Left ventricle myocardium inferior (tissue), 1 donor: ENCODE results near the gene SPINK9. TPM values are rescaled to one million over a fixed set of nuclear protein-coding genes. Genes with fewer than 3 reads are reported as not detected.
A peak's percentile ranks its signal among the peaks of the same experiment; 100 is the strongest.

ENCODE experiments used
- DNase-seq: peaks from one replicate; pipeline ENCODE4 v3.0.0-alpha.2; 2020
- H3K27ac ChIP-seq: fragments of 200-600 bp; replicated peaks from 2 replicates; pipeline ENCODE4 v1.8.0; 2021
- H3K27me3 ChIP-seq: fragments of 200-600 bp; 2 replicates; pipeline ENCODE4 v1.8.0; 2021; ENCODE audit warnings: low read depth
- H3K36me3 ChIP-seq: fragments of 200-600 bp; 2 replicates; pipeline ENCODE4 v1.8.0; 2021
- H3K4me1 ChIP-seq: fragments of 200-600 bp; 2 replicates; pipeline ENCODE4 v1.8.0; 2021
- H3K4me3 ChIP-seq: fragments of 200-600 bp; 2 replicates; pipeline ENCODE4 v1.8.0; 2021; ENCODE audit warnings: mild to moderate bottlenecking, moderate library complexity
- H3K9me3 ChIP-seq: fragments of 200-600 bp; replicated peaks from 2 replicates; pipeline ENCODE4 v1.8.0; 2021
- intact Hi-C: fragments of 100-400 bp; cut with micrococcal nuclease; formaldehyde crosslinking; loops from one replicate; pipeline ENCODE4 v1.11.0; 2022
- long read RNA-seq: library from polyadenylated mRNA; unstranded; transcript quantifications from one replicate; pipeline ENCODE4 v2.0.0, GENCODE V29; 2021
- total RNA-seq: library from RNA; stranded (reverse); fragmentation: NEBNext Ultra II Directional; extraction: Animal tissue kit (Norgen Biotek cat#: 25700); gene quantifications from one replicate; pipeline ENCODE4 v1.2.1, GENCODE V29; 2021
- TF ChIP-seq, protein P1 (sequence below): fragments of 200-600 bp; IDR thresholded peaks from 2 replicates; pipeline ENCODE4 v1.8.0; 2021; ENCODE audit warnings: antibody characterized with exemption, mild to moderate bottlenecking, borderline replicate concordance
- donor health status: DM: no; HTN: yes; CAD: no; lungs with severe emphysema.

Gene SPINK9, protein sequence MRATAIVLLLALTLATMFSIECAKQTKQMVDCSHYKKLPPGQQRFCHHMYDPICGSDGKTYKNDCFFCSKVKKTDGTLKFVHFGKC
- total RNA-seq = not detected
- long read RNA-seq = 0 reads

GRCh38 chr5:148335259-148335658, at the start of gene SPINK9:
Gene SPINK9 (plus strand): TSS chr5:148335559. CDS start chr5:148335614, 55 bp downstream.
- H3K9me3 ChIP-seq = no peaks in the 10 kb centered on the region

GRCh38 chr5:148290271-148291195, 44.8 kb upstream of the SPINK9 start:
- no peak for DNase-seq
- intact Hi-C loops = no loop called here

More at GRCh38 chr5:148335259-148335658, at the start of gene SPINK9:
- TF ChIP-seq, protein P1, sequence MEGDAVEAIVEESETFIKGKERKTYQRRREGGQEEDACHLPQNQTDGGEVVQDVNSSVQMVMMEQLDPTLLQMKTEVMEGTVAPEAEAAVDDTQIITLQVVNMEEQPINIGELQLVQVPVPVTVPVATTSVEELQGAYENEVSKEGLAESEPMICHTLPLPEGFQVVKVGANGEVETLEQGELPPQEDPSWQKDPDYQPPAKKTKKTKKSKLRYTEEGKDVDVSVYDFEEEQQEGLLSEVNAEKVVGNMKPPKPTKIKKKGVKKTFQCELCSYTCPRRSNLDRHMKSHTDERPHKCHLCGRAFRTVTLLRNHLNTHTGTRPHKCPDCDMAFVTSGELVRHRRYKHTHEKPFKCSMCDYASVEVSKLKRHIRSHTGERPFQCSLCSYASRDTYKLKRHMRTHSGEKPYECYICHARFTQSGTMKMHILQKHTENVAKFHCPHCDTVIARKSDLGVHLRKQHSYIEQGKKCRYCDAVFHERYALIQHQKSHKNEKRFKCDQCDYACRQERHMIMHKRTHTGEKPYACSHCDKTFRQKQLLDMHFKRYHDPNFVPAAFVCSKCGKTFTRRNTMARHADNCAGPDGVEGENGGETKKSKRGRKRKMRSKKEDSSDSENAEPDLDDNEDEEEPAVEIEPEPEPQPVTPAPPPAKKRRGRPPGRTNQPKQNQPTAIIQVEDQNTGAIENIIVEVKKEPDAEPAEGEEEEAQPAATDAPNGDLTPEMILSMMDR = no peak
- peaks cover 9% of the 10 kb centered on the region for H3K36me3 ChIP-seq
- DNase-seq = no peak
- no peak within 1 kb of the TSS for H3K27ac ChIP-seq
- intact Hi-C loops = no loop called here
- H3K4me3 ChIP-seq = no peak within 1 kb of the TSS
- H3K4me1 ChIP-seq = no peaks in the 10 kb centered on the region
- no peaks in the 10 kb centered on the region for H3K27me3 ChIP-seq

DNA sequence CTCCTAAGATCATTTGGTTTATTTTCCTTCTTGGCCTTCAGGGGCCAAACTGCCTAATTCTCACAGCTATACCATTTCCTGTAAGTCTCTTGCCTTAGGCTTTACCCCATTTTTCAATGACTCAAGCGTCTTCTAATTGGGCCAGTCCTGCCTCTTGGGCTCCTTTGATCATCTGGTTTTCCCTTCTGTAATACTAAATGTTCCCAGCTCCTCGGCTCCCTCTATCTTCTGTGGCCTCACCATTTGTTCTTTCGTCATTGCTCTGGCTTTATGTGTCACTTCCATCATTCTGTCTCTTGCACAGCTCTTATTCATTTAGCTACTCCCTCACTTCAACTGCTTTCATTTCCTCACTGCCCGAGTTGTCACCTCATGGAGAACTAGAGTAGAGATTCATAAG, 37.6 kb upstream of the SPINK9 start:
- Histone ChIP-seq H3K27ac (no peak overlapping the region), H3K9me3 (no peaks in the 10 kb centered on the region)
- intact Hi-C loops = no loop called here

More at GRCh38 chr5:148290271-148291195, 44.8 kb upstream of the SPINK9 start:
- Histone ChIP-seq H3K27me3 (no peaks in the 10 kb centered on the region), H3K9me3 (no peaks in the 10 kb centered on the region), H3K4me1 (no peaks in the 10 kb centered on the region), H3K27ac (no peak overlapping the region), H3K4me3 (no peak overlapping the region), H3K36me3 (no peaks in the 10 kb centered on the region)
- TF ChIP-seq, protein P1 = peak; percentile 64

GRCh38 chr5:148306446-148306845, 28.9 kb upstream of the SPINK9 start:
- H3K27me3 ChIP-seq = no peaks in the 10 kb centered on the region
- H3K27ac ChIP-seq = no peak overlapping the region
- TF ChIP-seq, protein P1 = no peak
- intact Hi-C loops = no loop called here
- DNase-seq = no peak
- H3K4me3 ChIP-seq = no peak overlapping the region
- no peaks in the 10 kb centered on the region for H3K4me1 ChIP-seq
- H3K9me3 ChIP-seq = no peaks in the 10 kb centered on the region
- H3K36me3 ChIP-seq = no peaks in the 10 kb centered on the region

More for the DNA sequence above, 37.6 kb upstream of the SPINK9 start:
- H3K36me3 ChIP-seq = no peaks in the 10 kb centered on the region
- no peak overlapping the region for H3K4me3 ChIP-seq
- TF ChIP-seq, protein P1 = no peak
- no peak for DNase-seq
- no peaks in the 10 kb centered on the region for H3K27me3 ChIP-seq
- H3K4me1 ChIP-seq = no peaks in the 10 kb centered on the region

DNA sequence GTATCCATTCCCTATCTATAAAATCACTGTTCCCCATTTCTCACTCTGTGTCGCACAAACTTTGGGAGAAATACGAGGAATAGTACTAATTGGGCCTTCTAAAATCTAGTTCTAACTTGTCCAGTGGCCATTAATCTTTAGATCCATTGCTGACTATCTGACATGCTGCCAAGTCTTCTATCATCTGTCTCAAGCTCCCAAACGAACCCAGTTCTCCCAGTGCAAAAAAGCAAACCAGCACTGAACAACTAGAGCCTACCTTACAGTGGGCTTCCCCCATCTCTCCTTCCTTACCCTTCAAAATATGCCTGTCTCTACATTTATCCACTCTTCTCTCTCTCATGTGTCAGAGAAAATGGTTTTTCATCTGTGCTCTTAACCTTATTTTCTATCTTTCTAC, 26.3 kb upstream of the SPINK9 start:
- TF ChIP-seq, protein P1 = no peak
- no peaks in the 10 kb centered on the region for H3K36me3 ChIP-seq
- no peak overlapping the region for H3K4me3 ChIP-seq
- intact Hi-C loops = no loop called here
- H3K4me1 ChIP-seq = no peaks in the 10 kb centered on the region
- no peaks in the 10 kb centered on the region for H3K27me3 ChIP-seq
- no peaks in the 10 kb centered on the region for H3K9me3 ChIP-seq
- no peak for DNase-seq
- H3K27ac ChIP-seq = no peak overlapping the region
